ENCODE measurements around the gene SPG11. TPM values are rescaled to one million over a fixed set of nuclear protein-coding genes. Genes with fewer than 3 reads are reported as not detected.

The SPG11 gene
- total and polyA plus RNA-seq, 9 of the 15 experiments (the other 6 are each of a cell fraction or from before 2014, with no cell fraction given) = 23.3 to 71.2 (median 45.6) TPM

DNA sequence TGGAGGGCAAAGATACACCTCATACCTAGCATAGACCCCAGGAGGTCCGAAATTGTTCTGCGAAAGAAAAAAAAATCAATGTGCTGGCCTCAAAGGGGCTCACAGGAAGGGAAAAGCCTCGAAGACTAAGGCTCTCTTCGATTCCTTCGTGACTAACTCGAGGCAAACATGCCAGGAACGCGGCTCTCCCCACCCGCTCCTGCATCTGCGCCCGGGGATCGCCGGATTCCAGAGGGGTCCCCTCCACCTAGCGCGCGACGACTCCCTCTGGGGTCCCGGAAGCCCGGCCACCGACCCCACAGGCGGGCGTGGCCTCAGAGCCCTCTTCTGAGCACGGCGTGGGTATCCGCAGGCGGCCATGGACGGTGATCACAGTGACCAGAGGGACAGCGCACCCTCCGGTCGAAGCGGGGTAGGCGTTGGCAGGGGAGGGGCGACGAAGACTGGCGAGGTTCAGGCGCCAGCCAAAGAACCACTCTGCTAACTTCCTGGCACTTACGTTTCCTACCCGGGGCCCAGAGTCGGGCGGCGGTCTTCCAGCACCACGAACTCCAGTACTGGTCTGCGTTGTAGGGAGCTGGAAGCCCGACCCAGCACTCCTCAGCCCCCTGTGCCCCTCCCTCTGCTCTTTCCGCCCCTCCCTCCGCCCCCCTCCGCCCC is 127.0 kb downstream of the SPG11 start (continued):
- TF ChIP-seq, protein P1, sequence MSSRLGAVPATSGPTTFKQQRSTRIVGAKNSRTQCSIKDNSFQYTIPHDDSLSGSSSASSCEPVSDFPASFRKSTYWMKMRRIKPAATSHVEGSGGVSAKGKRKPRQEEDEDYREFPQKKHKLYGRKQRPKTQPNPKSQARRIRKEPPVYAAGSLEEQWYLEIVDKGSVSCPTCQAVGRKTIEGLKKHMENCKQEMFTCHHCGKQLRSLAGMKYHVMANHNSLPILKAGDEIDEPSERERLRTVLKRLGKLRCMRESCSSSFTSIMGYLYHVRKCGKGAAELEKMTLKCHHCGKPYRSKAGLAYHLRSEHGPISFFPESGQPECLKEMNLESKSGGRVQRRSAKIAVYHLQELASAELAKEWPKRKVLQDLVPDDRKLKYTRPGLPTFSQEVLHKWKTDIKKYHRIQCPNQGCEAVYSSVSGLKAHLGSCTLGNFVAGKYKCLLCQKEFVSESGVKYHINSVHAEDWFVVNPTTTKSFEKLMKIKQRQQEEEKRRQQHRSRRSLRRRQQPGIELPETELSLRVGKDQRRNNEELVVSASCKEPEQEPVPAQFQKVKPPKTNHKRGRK (tag; IDR thresholded peaks at IDR 0.05) = no peak
- no peak for TF ChIP-seq ZFP30 (CRISPR knock-in tag; IDR thresholded peaks at IDR 0.05; ENCODE audit: borderline replicate concordance)
- no peak for TF ChIP-seq BCL6 (CRISPR knock-in tag; IDR thresholded peaks at IDR 0.05)
- TF ChIP-seq HNRNPH1 (optimal IDR thresholded peaks at IDR 0.05; ENCODE audit: low read depth, low read length) = no peak
- no peak for TF ChIP-seq NCOA6 (IDR thresholded peaks at IDR 0.05)
- TF ChIP-seq RBM34 (IDR thresholded peaks at IDR 0.05; ENCODE audit: borderline replicate concordance, insufficient read depth, low read length) = no peak
- TF ChIP-seq, protein P2, sequence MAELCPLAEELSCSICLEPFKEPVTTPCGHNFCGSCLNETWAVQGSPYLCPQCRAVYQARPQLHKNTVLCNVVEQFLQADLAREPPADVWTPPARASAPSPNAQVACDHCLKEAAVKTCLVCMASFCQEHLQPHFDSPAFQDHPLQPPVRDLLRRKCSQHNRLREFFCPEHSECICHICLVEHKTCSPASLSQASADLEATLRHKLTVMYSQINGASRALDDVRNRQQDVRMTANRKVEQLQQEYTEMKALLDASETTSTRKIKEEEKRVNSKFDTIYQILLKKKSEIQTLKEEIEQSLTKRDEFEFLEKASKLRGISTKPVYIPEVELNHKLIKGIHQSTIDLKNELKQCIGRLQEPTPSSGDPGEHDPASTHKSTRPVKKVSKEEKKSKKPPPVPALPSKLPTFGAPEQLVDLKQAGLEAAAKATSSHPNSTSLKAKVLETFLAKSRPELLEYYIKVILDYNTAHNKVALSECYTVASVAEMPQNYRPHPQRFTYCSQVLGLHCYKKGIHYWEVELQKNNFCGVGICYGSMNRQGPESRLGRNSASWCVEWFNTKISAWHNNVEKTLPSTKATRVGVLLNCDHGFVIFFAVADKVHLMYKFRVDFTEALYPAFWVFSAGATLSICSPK (IDR thresholded peaks at IDR 0.05; ENCODE audit: borderline replicate concordance) = no peak
- TF ChIP-seq, protein P3, sequence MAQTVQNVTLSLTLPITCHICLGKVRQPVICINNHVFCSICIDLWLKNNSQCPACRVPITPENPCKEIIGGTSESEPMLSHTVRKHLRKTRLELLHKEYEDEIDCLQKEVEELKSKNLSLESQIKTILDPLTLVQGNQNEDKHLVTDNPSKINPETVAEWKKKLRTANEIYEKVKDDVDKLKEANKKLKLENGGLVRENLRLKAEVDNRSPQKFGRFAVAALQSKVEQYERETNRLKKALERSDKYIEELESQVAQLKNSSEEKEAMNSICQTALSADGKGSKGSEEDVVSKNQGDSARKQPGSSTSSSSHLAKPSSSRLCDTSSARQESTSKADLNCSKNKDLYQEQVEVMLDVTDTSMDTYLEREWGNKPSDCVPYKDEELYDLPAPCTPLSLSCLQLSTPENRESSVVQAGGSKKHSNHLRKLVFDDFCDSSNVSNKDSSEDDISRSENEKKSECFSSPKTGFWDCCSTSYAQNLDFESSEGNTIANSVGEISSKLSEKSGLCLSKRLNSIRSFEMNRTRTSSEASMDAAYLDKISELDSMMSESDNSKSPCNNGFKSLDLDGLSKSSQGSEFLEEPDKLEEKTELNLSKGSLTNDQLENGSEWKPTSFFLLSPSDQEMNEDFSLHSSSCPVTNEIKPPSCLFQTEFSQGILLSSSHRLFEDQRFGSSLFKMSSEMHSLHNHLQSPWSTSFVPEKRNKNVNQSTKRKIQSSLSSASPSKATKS (CRISPR knock-in tag; IDR thresholded peaks at IDR 0.05) = no peak
- TF ChIP-seq KLF10 (CRISPR knock-in tag; IDR thresholded peaks at IDR 0.05) = no peak
- no peak for TF ChIP-seq CBX2 (IDR thresholded peaks at IDR 0.05; ENCODE audit: insufficient read depth, low read length, poor library complexity, severe bottlenecking)
- no peak for TF ChIP-seq GTF2A2 (tag; IDR thresholded peaks at IDR 0.05)
- TF ChIP-seq ZFPM2 (CRISPR knock-in tag; IDR thresholded peaks at IDR 0.05) = no peak
- TF ChIP-seq, protein P4, sequence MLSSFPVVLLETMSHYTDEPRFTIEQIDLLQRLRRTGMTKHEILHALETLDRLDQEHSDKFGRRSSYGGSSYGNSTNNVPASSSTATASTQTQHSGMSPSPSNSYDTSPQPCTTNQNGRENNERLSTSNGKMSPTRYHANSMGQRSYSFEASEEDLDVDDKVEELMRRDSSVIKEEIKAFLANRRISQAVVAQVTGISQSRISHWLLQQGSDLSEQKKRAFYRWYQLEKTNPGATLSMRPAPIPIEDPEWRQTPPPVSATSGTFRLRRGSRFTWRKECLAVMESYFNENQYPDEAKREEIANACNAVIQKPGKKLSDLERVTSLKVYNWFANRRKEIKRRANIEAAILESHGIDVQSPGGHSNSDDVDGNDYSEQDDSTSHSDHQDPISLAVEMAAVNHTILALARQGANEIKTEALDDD (IDR thresholded peaks at IDR 0.05) = no peak
- TF ChIP-seq ZFX (CRISPR knock-in tag; IDR thresholded peaks at IDR 0.05) = no peak
- TF ChIP-seq, protein P5, sequence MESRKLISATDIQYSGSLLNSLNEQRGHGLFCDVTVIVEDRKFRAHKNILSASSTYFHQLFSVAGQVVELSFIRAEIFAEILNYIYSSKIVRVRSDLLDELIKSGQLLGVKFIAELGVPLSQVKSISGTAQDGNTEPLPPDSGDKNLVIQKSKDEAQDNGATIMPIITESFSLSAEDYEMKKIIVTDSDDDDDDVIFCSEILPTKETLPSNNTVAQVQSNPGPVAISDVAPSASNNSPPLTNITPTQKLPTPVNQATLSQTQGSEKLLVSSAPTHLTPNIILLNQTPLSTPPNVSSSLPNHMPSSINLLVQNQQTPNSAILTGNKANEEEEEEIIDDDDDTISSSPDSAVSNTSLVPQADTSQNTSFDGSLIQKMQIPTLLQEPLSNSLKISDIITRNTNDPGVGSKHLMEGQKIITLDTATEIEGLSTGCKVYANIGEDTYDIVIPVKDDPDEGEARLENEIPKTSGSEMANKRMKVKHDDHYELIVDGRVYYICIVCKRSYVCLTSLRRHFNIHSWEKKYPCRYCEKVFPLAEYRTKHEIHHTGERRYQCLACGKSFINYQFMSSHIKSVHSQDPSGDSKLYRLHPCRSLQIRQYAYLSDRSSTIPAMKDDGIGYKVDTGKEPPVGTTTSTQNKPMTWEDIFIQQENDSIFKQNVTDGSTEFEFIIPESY (CRISPR knock-in tag; IDR thresholded peaks at IDR 0.05) = no peak
- 0 out of 2 replicates have a peak, but pooled peaks have one; percentile 19 for TF ChIP-seq SMARCE1 (IDR thresholded peaks at IDR 0.05)
- TF ChIP-seq DIDO1 (tag; IDR thresholded peaks at IDR 0.05; ENCODE audit: low read depth) = no peak
- 0 out of 2 replicates have a peak, but pooled peaks have one; percentile 21 for TF ChIP-seq ARID2 (IDR thresholded peaks at IDR 0.05)
- TF ChIP-seq PCBP2 (IDR thresholded peaks at IDR 0.05; ENCODE audit: low read depth, low read length, poor library complexity, severe bottlenecking) = no peak

Measured in K562 (cell line).